GM19467 (cell line): ENCODE data around the gene FAM120A.
A peak's percentile ranks its signal among the peaks of the same experiment; 100 is the strongest.

Source experiments
- ATAC-seq: cut with Tn5 transposase; IDR thresholded peaks from one replicate; pipeline ENCODE4 v1.9.1; 2021; ENCODE audit warnings: mild to moderate bottlenecking, moderate library complexity; ENCODE audit not compliant: unreplicated experiment

The FAM120A gene

DNA sequence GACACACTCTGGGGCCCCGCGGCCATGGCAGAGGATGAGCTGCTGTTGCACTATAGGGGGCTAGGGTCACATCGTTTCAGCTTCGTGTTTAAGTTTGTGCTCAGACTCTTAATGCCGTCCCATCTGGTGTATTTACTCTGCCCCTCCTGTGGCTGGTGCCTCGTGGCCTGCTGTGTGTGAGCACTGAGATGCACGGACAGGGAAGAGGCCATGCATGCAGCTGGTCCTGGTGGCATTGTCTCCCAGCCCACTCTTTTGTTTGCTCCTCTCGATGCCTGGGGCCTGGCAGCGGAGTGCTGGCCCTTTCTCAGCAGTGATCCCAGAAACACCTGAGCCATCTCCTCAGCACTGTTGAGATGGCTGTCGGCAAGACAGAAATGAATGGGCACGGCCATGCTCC is 94.9 kb downstream of the FAM120A start:
- ATAC-seq = no peak

DNA sequence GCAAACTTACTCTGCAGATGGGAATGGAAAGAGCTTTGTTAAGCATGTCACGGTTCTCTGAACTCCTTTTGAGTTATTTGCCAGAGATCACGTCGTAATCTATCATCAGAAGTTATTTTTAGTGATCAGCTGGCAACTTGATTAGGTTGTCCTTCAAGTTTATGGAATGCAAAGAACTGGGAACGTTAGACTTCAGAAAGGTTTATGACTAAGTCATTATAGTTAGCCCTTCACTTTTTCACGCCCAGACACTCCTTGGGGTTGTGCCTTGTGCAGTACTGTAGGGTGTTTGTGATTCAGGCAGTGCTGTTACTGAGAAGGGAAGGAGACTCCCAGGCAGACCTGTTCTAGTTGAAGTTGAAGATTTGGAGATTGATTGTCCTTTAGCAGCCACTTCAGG is 98.1 kb downstream of the FAM120A start:
- no peak for ATAC-seq

DNA sequence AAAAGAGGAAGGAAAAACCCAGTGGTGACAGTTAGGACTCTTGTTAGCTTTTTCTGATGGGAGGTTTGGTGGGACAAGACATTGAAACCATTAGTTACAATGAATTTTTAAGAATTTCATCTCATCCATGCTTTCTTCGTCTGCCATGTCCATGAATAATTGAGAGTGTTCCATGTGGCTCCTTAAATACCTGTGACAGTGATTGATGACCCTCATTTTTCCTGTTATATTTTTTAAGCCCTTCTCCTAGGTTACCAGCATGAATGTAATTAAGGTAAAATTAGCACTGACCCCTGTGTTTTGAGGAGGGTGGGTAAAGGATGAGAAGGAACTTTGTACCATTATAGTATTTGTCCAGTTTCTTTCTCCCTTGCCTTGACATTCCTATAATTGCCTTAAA is 101.4 kb downstream of the FAM120A start:
- no peak for ATAC-seq

DNA sequence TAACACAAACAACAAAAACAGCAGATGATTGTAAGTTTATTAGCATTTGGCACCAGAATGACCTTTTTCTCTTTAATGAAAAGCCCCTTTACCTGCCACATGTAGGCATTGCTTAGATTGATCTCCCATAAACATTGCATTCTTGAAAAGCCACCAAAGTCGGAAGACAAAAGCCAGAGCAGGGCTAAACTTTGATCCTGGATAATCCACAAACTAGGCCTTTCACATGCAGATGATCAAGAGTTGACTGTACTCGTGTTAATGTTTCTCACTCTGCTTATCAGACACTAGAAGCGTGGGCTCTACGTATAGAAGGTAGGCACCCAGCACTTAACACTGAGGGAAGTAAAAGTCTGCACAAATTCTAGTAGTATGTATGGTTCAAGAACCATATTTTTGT is 103.9 kb downstream of the FAM120A start:
- ATAC-seq = no peak

DNA sequence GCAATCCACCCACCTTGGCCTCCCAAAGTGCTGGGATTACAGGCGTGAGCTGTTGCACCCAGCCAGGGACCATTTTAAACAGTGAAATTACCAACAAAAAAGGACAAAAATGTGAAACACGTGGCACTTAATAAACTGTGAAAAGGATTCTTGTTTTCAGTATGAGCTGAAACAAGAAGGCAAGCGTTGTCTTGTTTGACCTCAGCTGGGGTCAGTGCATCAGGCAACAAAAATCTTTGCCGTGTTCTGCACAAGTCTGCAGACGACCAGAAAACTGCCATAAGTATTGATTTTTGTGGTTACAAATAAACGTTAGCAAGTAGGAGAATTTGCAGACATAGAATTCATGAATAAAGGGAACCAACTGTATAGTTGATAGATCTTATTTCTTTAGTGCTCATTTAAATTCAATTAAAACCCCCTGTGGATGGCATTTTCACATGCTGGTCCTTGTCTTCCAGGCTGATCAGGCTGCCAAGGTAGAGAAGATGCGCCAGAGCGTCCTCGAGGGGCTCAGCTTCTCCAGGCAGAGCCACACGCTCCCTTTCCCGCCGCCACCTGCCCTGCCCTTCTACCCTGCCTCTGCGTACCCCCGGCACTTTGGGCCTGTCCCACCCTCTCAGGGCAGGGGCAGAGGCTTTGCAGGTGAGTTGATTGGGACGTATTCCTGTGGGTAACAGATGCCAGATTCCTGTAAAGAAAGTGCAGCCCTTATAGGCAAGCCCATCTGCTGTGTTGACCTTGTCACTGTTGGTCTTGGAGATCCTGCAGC is 106.1 kb downstream of the FAM120A start:
- no peak for ATAC-seq

DNA sequence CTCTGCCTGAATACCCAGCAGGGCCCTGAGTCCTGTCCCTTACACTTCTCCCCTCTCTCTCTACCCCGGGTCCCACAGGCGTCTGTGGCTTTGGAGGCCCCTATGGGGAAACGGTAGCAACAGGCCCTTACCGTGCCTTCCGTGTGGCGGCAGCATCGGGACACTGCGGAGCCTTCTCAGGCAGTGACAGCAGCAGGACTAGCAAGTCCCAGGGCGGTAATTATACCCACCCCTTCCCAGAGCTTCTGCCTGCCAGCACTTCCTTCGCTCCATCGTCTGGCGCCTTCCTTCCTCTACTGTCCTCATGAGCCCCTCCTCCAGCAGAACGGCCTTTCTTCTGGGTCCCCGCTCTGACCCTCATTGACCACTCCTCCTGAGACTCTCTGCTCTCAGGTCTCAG is 107.0 kb downstream of the FAM120A start:
- no peak for ATAC-seq

DNA sequence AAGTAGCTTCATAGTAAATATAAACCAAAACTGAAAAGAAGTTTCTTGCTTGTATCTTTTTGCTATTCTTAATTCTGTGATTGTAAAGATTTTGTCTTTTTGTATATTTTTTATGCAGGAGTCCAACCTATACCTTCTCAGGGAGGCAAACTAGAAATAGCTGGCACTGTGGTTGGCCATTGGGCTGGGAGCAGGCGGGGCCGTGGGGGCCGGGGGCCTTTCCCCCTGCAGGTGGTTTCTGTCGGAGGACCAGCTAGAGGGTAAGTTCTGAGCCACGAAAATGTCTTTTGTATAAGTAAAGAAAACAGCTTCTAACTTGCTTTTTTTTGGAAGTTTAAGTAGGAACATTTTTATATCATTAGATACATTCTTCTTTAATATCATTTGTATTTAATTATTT is 109.5 kb downstream of the FAM120A start:
- no peak for ATAC-seq

DNA sequence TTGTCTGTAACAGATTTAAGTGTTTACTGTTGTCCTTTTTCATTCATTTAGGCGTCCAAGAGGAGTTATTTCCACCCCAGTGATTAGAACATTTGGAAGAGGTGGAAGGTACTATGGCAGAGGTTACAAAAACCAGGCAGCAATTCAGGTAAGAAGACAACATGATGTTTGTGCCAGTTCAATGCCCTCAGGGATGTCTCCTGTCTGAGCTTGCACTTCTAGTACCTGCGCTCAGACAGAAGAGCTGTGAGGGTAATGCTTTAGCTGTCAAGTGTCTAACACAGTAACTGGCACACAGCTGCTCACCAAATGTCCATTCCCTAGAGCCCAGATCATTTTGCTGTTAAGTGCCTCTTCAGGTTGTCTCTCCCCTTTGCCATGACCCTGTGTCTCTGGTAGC is 110.7 kb downstream of the FAM120A start:
- no peak for ATAC-seq

DNA sequence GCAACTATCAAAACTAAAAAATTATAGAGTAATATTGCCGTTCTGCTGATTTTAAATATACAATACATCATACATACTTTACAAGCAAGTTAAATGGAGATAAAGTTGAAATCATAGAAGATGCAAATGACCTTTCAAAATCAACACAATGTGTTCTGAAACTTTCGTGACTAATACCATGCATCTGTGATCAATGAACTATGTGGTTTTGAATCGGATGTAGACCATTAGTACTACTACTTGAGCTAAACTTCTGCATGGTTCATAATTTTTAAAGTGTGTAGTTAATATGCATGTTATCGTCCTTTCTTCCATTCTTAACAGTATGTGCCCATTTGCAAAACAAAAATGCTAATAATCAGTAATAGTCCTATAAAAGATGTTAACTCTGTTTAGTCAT is 113.6 kb downstream of the FAM120A start:
- no peak for ATAC-seq

DNA sequence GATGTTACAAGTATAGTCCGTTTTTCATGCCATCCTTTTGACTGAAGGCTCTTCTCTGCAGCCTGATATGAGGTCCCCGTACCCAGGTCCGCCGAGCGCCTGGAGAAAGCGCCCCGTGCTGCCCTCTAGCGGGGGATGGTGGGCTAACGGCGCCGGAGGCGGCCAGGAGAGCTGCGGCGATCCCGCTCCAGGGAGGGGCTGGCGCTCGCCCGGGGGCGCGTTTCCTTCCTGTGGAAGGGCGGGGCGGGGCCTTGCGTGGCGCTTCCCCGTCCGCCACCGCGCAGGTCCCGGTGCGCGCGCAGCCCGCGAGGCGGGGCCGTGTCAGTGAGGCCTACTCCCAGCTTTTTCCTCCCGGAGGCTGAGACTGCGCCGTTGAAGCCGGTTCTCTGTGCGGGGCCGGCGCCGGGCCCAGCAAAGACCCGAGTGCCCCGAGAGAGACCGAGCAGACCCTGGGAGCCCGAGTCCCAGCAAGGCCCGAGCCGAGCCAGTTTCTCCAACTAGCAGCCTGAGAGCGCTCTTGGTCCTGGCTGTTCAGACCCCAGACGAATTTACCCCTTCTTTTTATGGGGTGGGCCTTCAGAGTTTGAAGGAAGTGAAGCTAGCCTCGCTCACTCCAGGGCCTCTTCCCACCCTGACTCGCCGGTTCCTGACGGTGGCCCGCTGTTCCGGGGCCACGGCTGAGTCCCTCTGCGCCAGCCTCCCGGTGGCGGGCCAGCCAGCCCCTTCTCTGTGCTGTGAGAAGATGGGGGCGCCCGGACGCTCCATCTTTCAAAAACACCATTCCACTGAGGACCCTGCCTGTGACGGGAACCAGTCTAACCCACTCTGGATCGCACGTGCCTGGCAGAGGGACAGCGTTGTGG is 115.2 kb downstream of the FAM120A start:
- peak; percentile 88 for ATAC-seq

DNA sequence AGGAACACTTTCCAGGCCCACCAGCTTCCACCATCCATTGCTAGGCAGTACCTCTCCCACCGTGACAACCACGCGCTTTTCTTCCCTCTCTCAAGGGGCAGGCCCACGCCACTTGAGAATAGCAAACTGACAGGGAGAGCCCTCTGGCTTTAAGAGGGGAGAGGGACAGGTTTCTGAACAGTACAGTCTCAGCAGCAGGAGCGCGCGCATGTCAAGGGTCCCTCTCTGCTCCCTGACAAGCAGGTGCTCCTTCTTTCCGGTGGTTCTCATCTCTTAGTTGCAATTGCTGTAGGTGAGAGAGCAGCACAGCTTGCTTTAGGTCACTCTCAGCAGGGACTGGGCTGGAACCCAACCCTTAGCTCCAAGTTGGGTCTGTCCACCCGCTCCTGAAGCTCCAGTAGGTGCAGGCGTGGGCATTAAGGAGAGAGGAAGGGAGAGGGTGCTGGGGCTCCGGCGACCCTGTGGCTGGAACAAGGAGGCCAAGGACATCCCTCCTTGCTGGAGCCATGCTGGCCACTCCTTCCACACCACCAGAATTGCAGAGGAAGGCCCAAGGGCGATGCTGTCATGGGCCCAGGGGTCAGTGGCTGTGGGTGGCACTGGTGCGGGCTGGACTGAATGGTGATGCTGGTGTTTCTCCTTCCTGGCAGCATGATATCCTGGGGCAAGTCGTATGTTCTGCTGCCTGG is 115.9 kb downstream of the FAM120A start:
- ATAC-seq = no peak

DNA sequence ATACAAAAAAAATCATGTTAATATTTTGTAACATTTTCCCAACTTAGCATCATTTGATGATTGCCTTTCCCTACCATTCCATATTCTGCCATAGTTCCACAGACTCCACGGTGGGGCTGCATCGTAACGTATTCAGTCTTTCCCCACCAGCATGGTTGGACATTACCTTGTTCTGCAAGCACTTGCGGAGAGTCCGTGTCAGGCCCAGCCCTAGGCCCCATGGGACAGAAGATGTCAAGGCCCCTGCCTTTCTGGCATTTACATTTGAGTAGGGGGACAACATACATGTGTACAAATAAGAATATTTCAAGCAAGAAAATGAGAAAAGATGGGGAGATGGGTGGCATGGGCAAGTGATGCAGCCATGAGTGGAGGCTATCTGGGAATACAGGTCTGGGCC is 116.7 kb downstream of the FAM120A start:
- no peak for ATAC-seq

DNA sequence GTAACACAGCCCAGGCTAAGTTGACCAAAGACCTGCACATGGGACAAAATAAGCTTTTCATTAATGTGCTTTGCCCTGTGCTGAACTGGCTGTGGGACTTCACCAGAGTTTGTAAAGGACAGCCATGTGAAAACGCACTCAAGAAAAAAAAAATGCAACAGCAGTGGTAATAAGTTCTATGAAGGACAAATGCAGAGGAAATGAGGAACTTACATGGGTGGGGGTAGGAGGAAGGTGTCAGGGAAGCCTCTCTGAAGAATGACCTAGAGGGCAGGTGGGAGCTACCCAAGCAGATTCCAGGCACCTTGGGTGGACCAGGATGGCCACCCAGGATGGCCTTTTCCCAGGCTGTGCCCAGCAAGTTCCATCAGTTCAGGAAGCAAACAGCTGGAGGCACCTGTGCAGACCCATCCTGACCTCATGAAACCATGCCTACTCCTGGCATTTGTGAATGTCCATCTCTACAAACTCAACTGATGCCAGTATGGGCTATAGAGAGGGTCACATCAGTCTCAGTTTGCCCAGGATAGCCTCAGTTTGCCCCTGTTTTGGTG is 118.2 kb downstream of the FAM120A start:
- no peak for ATAC-seq

DNA sequence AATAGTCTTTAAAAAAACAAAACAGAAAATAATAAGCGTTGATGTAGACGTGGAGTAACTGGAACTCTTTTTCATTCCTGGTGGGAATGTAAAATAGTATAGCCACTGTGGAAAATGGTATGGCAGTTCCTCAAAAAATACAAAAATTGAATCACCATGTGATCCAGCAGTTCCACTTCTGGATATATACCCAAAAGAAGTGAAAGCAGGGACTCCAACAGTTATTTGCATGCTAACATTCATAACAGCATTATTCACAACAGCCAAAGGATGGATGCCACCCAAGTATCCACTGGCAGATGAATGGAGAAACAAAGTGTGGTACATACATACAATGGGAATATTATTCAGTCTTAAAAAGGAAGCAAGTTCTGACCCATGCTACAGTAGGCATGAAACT is 120.7 kb downstream of the FAM120A start:
- ATAC-seq = no peak

DNA sequence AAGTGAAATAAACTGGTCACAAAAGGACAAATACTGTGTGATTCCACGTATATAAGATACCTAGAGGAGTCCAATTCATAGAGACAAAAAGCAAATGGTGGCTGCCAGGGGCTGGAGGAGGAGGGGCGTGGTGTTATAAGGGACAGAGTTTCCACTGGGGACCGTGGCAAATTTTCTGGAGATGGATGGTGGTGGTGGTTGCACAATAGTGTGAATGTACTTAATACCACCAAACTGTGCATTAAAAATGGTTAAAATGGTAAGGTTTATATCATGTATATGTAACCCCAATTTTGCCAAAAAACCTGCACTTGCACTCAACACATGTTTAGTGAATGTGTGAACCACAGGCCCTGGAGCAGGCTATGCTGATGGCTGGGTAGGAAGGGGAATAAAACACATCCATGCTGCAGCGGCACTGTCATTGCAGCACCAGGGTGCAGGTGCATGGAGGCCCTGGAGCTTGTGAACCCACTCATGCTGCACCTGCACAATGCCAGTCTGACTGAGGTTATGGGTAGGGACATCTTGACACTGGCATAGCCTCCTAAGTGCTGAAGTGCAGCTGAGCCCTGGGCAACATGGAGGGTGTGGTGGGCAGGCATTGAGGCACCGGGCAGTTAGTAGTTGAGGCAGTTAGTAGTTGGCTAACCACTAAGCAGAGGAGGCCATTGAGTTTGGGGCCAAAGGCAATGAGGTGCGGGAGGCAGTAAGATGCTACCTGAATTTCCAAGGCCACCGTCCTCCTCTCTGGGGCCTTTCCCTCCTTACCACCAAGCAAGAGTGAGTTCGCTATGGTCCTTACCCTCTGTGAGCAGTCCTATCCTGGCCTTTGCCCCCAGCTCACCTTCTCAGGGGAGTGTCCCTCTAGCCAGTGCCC is 121.4 kb downstream of the FAM120A start:
- ATAC-seq = no peak

DNA sequence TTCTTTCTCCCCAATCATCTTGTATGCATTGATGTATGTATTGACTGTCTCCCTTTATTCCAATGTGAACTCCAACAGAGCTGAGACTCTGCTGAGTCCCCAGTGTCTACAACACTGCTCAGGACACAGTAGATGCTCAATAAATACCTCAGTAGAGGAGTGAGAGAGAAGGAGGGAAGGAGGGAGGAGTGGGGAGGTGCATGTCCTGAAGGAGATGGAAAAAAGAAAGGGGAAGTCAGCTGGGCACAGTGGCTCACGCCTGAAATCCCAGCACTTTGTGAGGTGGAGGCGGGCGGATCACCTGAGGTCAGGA is 122.0 kb downstream of the FAM120A start:
- ATAC-seq = no peak

DNA sequence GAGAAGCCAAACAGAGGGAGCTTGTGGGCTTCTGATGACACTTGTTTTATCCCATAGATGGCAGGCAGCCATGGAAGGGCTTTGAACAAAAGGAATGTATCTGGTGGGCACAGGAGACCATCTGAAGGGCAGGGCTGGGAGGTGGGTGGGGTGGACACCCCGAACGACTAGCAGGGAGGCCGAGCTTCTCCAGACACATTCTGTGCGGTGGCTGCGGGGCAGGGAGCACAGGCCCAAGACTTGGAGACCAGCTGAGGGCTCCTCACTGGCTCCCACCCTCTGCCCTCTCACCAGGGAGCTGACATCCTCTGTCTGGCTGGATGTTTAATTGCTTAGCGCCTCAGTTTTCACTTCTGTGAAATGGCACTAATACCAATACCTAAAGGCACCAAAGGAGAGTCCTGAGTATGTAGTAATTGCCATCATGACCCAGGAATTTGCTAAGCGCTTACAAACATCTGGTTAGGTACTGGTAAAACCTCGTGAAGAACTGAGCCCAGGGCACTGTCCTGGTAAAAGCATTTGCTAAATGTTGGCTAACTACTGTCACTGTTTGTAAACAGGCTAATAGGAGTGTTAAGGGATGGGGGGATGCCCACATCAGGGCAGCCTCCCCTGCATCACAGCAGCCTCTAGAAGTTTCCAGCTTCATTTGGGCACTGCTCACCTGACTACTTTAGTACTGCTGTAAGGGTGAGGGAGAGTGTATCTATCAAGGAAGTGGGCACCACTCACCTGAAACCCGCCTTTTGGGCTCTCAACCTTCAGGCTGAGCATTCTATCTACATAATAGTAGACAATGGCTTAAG is 122.8 kb downstream of the FAM120A start:
- no peak for ATAC-seq

DNA sequence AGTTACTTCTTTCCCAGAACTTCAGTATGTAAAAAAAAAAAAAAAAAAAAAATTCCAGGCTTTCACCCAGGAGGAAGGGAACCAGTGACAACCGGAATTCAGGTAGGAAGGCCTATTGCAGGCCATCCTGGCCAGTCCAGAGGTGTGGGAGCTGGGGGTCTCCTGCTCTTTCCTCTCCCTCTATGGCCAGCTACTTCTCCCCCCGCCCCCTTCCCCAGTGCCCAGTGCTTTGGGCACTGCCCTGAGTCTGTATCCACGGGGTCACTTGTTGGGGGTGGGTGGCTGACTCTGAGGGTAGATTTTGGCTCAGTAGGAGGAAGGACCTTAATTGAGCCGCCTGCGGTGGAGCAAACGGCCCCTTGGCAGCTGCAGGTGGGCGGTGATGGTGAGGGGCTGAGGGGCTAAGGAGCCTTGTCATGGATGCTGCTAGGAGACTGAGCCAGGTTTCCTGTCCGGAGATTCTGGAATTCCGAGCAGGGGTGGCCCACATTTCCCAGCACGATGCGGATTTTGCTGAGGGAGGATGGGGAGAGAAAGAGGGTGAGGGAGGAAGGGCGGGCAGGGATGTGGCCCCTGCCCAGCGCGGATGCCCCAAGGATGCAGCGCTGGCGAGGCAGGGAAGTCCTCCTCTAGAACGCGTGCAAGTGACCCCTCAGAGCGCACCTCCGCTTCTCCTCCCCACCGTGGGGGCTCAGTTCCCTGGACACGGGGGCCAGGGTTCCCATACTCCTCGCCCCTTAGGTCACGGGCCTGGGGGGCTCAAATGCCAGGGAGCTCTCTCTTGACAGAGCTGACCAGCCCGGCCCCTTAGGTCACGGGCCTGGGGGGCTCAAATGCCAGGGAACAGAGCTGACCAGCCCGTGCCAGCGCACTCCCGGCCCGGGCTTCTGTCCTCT is 123.7 kb downstream of the FAM120A start:
- ATAC-seq = no peak

DNA sequence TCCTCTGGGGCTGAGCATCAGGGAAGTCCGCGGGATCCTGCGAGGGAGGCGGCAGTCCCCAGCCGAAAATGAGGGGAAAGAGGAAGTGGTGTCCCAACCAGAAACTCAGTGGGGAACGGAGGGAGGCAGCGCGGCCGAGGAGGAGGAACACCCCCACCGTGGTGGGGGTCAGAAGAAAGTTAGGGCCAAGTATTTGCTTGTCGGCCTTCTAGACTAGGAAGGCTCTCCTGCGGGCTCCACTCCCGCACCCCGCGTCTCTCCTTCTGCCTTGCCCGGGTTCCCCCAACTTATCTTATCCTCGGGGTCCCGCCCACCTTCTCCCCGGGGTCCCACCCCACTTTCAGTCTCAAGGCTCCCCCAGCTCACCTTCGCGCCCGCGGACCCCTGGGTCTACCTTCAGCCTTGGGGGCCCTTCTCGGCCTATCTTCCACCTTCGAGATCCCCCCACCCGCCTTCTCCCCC is 124.3 kb downstream of the FAM120A start:
- ATAC-seq = no peak
